ENCODE results near the gene CD99L2.
"Not testable (repeated sequence)": the region's sequence is repeated elsewhere in the genome, so short reads cannot be mapped to it uniquely, and the experiment has no call there.

The CD99L2 gene

GRCh38 chrX:150897421-150898320 lies 797 bp downstream of the CD99L2 start:
- peak; percentile 17 to 38 for DNase-seq (ENCODE audit: low read depth in 2 of 2)

DNA sequence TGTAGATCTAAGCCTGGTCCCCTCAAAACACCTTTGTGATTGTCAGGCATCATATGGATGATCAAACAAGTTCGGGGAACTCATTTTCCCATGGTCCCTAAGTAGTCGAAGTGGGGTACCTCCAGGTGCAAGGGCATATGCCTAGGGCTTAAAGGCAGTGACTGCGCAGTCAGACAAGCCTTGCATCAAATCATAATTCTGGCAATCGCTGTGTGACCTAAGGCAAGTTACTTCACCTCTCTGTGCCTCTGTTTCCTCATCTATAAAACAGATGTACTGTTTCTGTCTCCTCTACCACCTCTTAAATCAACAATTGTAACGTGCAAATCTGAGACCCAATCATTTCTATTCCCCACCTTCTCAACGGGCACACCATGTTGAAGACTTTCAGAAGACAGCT lies 1.8 kb downstream of the CD99L2 start:
- DNase-seq (ENCODE audit: low read depth in 2 of 2): no peak

DNA sequence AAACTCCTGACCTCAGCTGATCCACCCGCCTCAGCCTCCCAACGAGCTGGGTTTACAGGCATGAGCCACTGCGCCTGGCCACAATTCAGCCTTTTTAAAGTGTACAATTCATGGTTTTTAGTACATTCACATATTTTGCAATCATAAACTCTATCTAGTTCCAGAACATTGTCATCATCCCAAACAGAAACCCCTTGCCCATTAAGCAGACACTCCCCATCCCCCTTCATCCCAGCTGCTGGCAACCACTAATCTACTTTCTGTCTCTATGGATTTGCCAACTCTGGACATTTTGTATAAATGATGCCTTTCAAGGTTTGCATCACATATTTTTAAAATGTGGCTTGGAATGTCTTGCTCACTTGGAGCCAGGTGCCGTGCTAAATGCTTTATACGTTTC lies 4.5 kb downstream of the CD99L2 start:
- no peak for DNase-seq (ENCODE audit: low read depth in 2 of 2)

GRCh38 chrX:150889131-150889530 lies 9.3 kb downstream of the CD99L2 start:
- no peak for DNase-seq (ENCODE audit: low read depth in 2 of 2)

- DNase-seq (ENCODE audit: low read depth in 2 of 2): no peak
These were observed 10.5 kb downstream of the CD99L2 start for GRCh38 chrX:150887906-150888465.

DNA sequence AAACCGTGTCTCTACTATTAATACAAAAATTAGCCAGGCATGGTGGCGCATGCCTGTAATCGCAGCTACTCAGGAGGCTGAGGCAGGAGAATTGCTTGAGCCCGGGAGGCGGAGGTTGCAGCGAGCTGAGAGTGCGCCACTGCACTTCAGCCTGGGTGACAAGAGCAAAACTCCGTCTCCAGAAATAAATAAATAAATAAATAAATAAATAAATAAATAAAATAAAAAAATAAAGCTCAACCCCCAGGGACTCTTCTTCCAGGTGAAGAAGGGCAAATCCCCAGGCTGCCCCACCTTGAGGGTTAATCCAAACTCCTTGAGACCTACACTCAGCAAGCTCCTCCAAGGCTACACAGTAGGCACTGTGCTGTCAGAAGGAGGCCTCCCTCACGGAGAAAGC lies 11.2 kb downstream of the CD99L2 start:
- not testable (repeated sequence) for DNase-seq (ENCODE audit: low read depth in 2 of 2)

GRCh38 chrX:150886381-150886780 lies 12.1 kb downstream of the CD99L2 start:
- no peak for DNase-seq (ENCODE audit: low read depth in 2 of 2)

- DNase-seq (ENCODE audit: low read depth in 2 of 2): no peak
These were observed 17.7 kb downstream of the CD99L2 start for GRCh38 chrX:150880808-150881165.

DNA sequence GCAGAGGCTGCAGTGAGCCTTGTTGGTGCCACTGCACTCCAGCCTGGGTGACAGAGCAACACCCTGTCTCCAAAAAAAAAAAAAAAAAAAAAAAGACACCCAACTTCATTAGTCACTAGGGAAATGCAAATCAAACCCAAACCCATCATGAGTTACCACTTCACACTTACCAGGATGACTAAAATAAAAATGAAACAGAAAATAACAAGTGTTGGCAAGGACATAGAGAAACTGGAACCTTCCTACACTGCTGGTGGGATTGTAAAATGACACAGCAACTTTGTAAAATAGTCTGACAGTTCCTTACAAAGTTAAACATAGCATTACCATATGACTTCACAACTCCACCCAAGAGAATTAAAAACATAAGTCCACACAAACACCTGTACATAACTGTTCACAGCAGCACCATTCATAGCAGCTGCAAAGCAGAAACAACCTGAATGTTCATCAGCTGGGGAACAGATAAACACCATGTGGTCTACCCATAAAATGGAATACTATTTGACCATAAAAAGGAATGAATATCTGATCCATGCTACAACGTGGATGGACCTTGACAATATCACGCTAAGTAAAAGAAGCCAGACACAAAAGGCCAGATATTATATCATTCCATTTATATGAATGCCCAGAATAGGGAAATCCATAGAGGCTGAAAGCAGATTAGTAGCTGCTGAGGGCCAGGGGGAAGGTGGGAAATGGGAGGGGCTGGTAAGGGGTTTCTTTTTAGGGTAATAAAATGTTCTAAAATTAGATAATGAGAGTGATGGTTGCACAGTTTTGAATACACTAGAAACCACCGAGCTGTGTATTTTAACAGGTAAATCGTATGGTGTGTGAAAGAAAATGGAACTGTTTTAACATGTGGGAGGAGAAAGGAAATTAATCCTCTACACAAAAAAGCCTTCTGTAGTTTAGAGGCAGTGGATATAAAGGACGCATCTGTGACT lies 18.3 kb downstream of the CD99L2 start:
- DNase-seq (ENCODE audit: low read depth in 2 of 2): no peak

GRCh38 chrX:150875621-150876020 lies 22.8 kb downstream of the CD99L2 start:
- DNase-seq (ENCODE audit: low read depth in 2 of 2): not testable (repeated sequence)

- DNase-seq (ENCODE audit: low read depth in 2 of 2): no peak
These were observed 24.0 kb downstream of the CD99L2 start for GRCh38 chrX:150874448-150874847.

DNA sequence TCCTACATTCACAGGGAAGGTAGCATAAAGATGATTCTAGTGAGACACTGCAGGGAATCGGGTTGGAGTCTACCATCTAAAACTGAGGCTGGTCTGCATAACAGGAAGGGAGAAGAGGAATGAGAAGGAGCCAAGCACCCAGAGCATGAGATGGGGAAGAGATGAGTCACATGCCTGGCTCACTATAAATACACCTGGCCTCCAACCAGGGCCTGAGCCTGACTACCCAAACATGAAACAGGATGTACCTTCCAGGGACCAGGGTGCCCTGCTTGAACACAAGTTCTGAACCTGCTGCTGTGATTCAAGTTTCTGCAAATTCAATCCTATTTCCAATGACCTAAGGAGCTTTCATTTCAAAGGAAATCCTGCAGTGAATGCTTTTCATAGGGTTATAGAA lies 24.9 kb downstream of the CD99L2 start:
- DNase-seq (ENCODE audit: low read depth in 2 of 2): no peak

DNA sequence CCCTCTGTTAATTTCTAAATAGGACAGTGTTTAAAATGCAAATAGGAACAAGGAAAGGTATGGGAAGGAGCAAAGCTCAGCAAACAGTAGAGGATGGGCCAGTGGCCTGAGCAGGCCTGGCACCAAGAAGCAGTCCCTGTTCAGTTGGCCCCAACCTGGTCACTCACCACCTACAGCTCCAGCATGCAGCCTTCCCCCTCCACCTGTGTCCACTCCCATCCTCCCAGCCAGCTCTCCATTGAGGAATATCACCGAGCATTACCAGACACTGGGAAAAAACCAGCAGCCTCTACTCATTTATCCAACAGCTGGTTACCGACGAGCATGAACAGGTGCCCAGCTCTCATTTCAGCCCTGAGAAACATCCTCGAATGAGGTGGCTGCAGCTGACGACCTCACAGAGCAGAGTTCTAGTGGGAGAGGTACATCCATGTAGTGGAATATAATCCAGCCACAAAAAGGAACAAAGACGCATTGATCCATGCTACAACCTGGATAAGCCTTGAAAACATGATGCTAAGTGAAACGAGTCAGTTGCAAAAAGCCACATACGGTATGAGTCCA lies 25.6 kb downstream of the CD99L2 start:
- DNase-seq (ENCODE audit: low read depth in 2 of 2): no peak

DNA sequence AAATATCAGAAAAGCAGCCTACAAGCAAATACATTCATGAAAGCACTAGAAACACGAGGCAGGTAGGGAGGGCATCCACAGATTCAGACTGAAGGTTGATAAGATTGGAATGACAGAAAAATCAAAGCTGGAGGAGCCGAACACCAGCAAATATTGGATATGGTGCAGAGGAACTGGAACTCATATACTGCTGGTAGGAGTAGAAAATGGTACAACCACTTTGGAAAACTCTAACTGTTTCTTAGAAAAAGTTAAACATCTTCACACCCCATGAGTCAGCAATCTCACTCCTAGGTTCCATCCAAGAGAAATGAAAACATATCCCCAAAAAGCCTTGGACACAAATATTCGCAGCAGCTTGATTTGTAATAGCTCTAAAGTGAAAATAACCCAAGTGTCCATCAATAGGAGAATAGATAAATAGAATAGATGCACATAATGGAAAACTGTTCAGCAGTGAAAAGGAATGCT lies 27.1 kb downstream of the CD99L2 start:
- no peak for DNase-seq (ENCODE audit: low read depth in 2 of 2)

DNA sequence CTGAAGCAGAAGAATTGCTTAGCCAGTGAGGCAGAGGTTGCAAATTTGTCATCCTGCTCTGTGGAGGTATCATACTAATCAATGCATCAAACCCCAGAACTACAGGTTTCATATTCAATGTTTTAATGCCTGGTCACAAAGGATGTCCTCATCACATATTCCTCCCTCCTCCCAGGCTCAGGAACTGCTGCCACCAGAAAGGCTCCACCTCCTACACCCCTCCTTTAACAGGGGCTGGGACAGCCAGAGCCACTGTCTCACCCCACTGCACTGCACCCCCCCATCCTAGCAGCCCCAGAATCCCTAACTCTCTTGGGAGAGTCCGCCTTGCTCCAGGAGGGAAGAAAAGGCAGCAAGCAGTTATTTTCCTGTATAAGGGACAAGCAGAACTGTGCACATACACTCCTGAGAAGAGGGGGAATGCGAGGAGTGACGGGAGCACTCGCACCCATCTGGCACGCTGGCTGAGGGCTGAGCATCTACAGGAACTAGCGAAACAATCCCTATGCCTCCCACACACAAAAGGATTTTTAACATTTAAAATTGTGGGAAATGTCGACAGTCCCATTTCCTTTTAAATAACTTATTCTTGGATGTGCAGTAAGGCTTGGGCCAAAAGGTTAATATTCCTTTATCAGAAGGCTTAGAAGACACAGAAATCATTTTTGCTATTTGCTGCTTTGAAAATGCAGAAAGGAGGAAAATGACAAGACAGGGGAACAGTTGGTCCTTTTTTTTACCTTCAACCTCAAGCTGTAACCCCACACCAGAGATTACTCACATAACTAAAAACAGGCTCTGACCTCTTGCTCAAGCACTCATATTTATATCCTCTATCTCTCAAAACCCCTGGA lies 27.8 kb downstream of the CD99L2 start:
- DNase-seq (ENCODE audit: low read depth in 2 of 2): no peak

- no peak for DNase-seq (ENCODE audit: low read depth in 2 of 2)
These were observed 28.4 kb downstream of the CD99L2 start for GRCh38 chrX:150870029-150870428.

DNA sequence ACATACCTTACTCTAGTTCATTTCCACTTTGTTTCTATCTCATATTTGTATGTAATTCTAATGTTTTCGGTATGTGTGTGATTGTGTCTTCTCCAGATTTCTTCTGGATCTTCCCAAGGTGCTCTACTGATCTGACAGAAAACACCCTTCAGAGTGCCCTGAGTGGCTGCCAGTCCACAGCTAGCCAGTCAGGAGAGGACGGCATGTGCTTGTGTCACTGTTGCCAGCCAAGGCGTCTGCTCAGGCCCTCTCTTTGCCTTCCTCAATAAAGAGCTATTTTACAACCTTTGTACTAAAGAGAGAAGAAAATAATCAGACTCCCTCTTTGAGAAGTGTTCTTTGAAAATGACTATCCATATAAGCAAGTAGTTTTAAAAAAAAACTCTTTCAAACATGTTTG lies 29.0 kb downstream of the CD99L2 start:
- DNase-seq (ENCODE audit: low read depth in 2 of 2): no peak

GRCh38 chrX:150868625-150869024 lies 29.8 kb downstream of the CD99L2 start:
- no peak for DNase-seq (ENCODE audit: low read depth in 2 of 2)

GRCh38 chrX:150864127-150864526 lies 34.3 kb downstream of the CD99L2 start:
- no peak for DNase-seq (ENCODE audit: low read depth in 2 of 2)

DNA sequence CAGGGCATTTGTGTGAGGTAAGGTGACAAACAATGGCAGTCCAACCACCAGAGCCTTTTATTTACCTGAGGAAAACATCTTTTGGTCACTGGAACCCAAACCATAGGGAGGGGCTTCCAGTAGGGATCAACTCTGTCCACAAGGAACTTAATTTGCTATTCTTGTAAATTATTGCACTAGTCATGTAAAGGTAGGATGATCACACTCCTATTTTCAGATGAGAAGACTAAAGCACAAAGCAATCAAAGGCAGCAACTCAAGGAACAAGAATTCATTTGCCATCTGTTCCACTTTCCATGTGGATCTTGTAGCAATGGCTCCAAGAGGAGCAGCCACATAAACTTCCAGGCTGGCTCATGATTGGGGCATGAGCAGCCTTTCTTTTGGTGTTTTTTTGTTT lies 35.3 kb downstream of the CD99L2 start:
- DNase-seq (ENCODE audit: low read depth in 2 of 2): no peak

GRCh38 chrX:150857453-150857852 lies 41.0 kb downstream of the CD99L2 start:
- no peak for DNase-seq (ENCODE audit: low read depth in 2 of 2)
